ENCODE results near the gene DCHS2. TPM values are rescaled to one million over a fixed set of nuclear protein-coding genes. Genes with fewer than 3 reads are reported as not detected.

The DCHS2 gene
- total RNA-seq, 2 experiments from 2014 or later: not detected

- Mint-ChIP-seq H3K4me1 (no peaks in the 10 kb centered on the region), H3K9me3 (no peaks in the 10 kb centered on the region), H3K27ac (no peak overlapping the region), H3K36me3 (ENCODE audit: low read depth) (no peaks in the 10 kb centered on the region), H3K4me3 (no peak overlapping the region), H3K27me3 (peaks cover 20% of the 10 kb centered on the region)
- POLR2A ChIA-PET: no interaction called here
- no peak for DNase-seq
- CTCF ChIA-PET: no interaction called here
These were observed 15.4 kb downstream of the DCHS2 start for GRCh38 chr4:154476232-154476631.

- ChIA-PET CTCF (no interaction called here), POLR2A (no interaction called here)
- Mint-ChIP-seq H3K36me3 (ENCODE audit: low read depth) (no peaks in the 10 kb centered on the region), H3K9me3 (no peaks in the 10 kb centered on the region), H3K4me3 (no peak overlapping the region), H3K4me1 (no peaks in the 10 kb centered on the region), H3K27ac (no peak overlapping the region), H3K27me3 (peaks cover 24% of the 10 kb centered on the region)
- no peak for DNase-seq
These were observed 15.8 kb downstream of the DCHS2 start for GRCh38 chr4:154475820-154476219.

- ChIA-PET POLR2A (no interaction called here), CTCF (no interaction called here)
- Mint-ChIP-seq H3K27me3 (peaks cover 31% of the 10 kb centered on the region), H3K4me3 (no peak overlapping the region), H3K36me3 (ENCODE audit: low read depth) (no peaks in the 10 kb centered on the region), H3K27ac (no peak overlapping the region), H3K9me3 (no peaks in the 10 kb centered on the region), H3K4me1 (no peaks in the 10 kb centered on the region)
- no peak for DNase-seq
These were observed 18.1 kb downstream of the DCHS2 start for GRCh38 chr4:154473497-154473896.

GRCh38 chr4:154472858-154473257 lies 18.7 kb downstream of the DCHS2 start:
- ChIA-PET CTCF (no interaction called here), POLR2A (no interaction called here)
- Mint-ChIP-seq H3K4me3 (no peak overlapping the region), H3K9me3 (no peaks in the 10 kb centered on the region), H3K27ac (no peak overlapping the region), H3K36me3 (ENCODE audit: low read depth) (no peaks in the 10 kb centered on the region), H3K4me1 (no peaks in the 10 kb centered on the region), H3K27me3 (peaks cover 31% of the 10 kb centered on the region)
- no peak for DNase-seq

- H3K4me3 Mint-ChIP-seq: no peak overlapping the region
- H3K9me3 Mint-ChIP-seq: no peaks in the 10 kb centered on the region
- H3K27ac Mint-ChIP-seq: no peak overlapping the region
- H3K27me3 Mint-ChIP-seq: peaks cover 32% of the 10 kb centered on the region
- CTCF ChIA-PET: no interaction called here
- POLR2A ChIA-PET: no interaction called here
- H3K36me3 Mint-ChIP-seq (ENCODE audit: low read depth): no peaks in the 10 kb centered on the region
- DNase-seq: no peak
- H3K4me1 Mint-ChIP-seq: no peaks in the 10 kb centered on the region
These were observed 19.9 kb downstream of the DCHS2 start for GRCh38 chr4:154471526-154472331.

- POLR2A ChIA-PET: no interaction called here
- Mint-ChIP-seq H3K4me3 (no peak overlapping the region), H3K27me3 (peaks cover 27% of the 10 kb centered on the region), H3K9me3 (no peaks in the 10 kb centered on the region), H3K27ac (no peak overlapping the region), H3K36me3 (ENCODE audit: low read depth) (no peaks in the 10 kb centered on the region), H3K4me1 (no peaks in the 10 kb centered on the region)
- no peak for DNase-seq
- CTCF ChIA-PET: interaction anchor here (0.7 to 1.1 kb wide), 2 partner anchors 11 to 54 kb away, joined by 3 to 4 read pairs; no protein-coding TSS in a partner anchor
These were observed 20.6 kb downstream of the DCHS2 start for GRCh38 chr4:154471032-154471431.

- no peak overlapping the region for H3K4me3 Mint-ChIP-seq
- H3K36me3 Mint-ChIP-seq (ENCODE audit: low read depth): no peaks in the 10 kb centered on the region
- H3K4me1 Mint-ChIP-seq: no peaks in the 10 kb centered on the region
- H3K27me3 Mint-ChIP-seq: peaks cover 24% of the 10 kb centered on the region
- no peaks in the 10 kb centered on the region for H3K9me3 Mint-ChIP-seq
- no peak overlapping the region for H3K27ac Mint-ChIP-seq
- ChIA-PET POLR2A (no interaction called here), CTCF (no interaction called here)
- DNase-seq: no peak
These were observed 23.7 kb downstream of the DCHS2 start for GRCh38 chr4:154467886-154468285.

- POLR2A ChIA-PET: no interaction called here
- Mint-ChIP-seq H3K27me3 (peaks cover 18% of the 10 kb centered on the region), H3K36me3 (ENCODE audit: low read depth) (no peaks in the 10 kb centered on the region), H3K9me3 (no peaks in the 10 kb centered on the region), H3K4me1 (no peaks in the 10 kb centered on the region), H3K4me3 (no peak overlapping the region), H3K27ac (no peak overlapping the region)
- no peak for DNase-seq
- CTCF ChIA-PET: no interaction called here
These were observed 25.3 kb downstream of the DCHS2 start for GRCh38 chr4:154466336-154466735.

GRCh38 chr4:154465085-154465484 lies 26.5 kb downstream of the DCHS2 start:
- CTCF ChIA-PET: no interaction called here
- no peak for DNase-seq
- Mint-ChIP-seq H3K9me3 (no peaks in the 10 kb centered on the region), H3K4me3 (no peak overlapping the region), H3K4me1 (no peaks in the 10 kb centered on the region), H3K27me3 (peaks cover 12% of the 10 kb centered on the region), H3K27ac (no peak overlapping the region), H3K36me3 (ENCODE audit: low read depth) (no peaks in the 10 kb centered on the region)
- POLR2A ChIA-PET: no interaction called here

- Mint-ChIP-seq H3K9me3 (no peaks in the 10 kb centered on the region), H3K27ac (no peak overlapping the region), H3K4me3 (no peak overlapping the region), H3K4me1 (no peaks in the 10 kb centered on the region), H3K27me3 (peaks cover 11% of the 10 kb centered on the region), H3K36me3 (ENCODE audit: low read depth) (no peaks in the 10 kb centered on the region)
- ChIA-PET POLR2A (no interaction called here), CTCF (no interaction called here)
- no peak for DNase-seq
These were observed 26.9 kb downstream of the DCHS2 start for GRCh38 chr4:154464654-154465053.

GRCh38 chr4:154462081-154462810 lies 29.4 kb downstream of the DCHS2 start:
- Mint-ChIP-seq H3K4me3 (no peak overlapping the region), H3K4me1 (no peaks in the 10 kb centered on the region), H3K9me3 (no peaks in the 10 kb centered on the region), H3K27ac (no peak overlapping the region), H3K27me3 (peaks cover 6% of the 10 kb centered on the region), H3K36me3 (ENCODE audit: low read depth) (no peaks in the 10 kb centered on the region)
- DNase-seq: no peak
- POLR2A ChIA-PET: no interaction called here
- CTCF ChIA-PET: no interaction called here

- H3K27me3 Mint-ChIP-seq: peaks cover 6% of the 10 kb centered on the region
- H3K9me3 Mint-ChIP-seq: no peaks in the 10 kb centered on the region
- no peak overlapping the region for H3K4me3 Mint-ChIP-seq
- H3K4me1 Mint-ChIP-seq: no peaks in the 10 kb centered on the region
- ChIA-PET CTCF (interaction anchor here (0.6 kb wide), 1 partner anchor 47 kb away, joined by 3 read pairs; no protein-coding TSS in a partner anchor), POLR2A (no interaction called here)
- no peaks in the 10 kb centered on the region for H3K36me3 Mint-ChIP-seq (ENCODE audit: low read depth)
- no peak for DNase-seq
- no peak overlapping the region for H3K27ac Mint-ChIP-seq
These were observed 34.1 kb downstream of the DCHS2 start for GRCh38 chr4:154457471-154457870.

- no peak for DNase-seq
- Mint-ChIP-seq H3K4me1 (no peaks in the 10 kb centered on the region), H3K36me3 (ENCODE audit: low read depth) (no peaks in the 10 kb centered on the region), H3K9me3 (no peaks in the 10 kb centered on the region), H3K4me3 (no peak overlapping the region), H3K27ac (no peak overlapping the region), H3K27me3 (peaks cover 4% of the 10 kb centered on the region)
- ChIA-PET POLR2A (no interaction called here), CTCF (no interaction called here)
These were observed 34.7 kb downstream of the DCHS2 start for GRCh38 chr4:154456889-154457288.

GRCh38 chr4:154456240-154456639 lies 35.4 kb downstream of the DCHS2 start:
- Mint-ChIP-seq H3K4me1 (no peaks in the 10 kb centered on the region), H3K27me3 (peaks cover 4% of the 10 kb centered on the region), H3K9me3 (no peaks in the 10 kb centered on the region), H3K36me3 (ENCODE audit: low read depth) (no peaks in the 10 kb centered on the region), H3K27ac (no peak overlapping the region), H3K4me3 (no peak overlapping the region)
- no peak for DNase-seq
- ChIA-PET POLR2A (no interaction called here), CTCF (no interaction called here)
